ENCODE measurements around the gene BIRC7.

The BIRC7 gene

GRCh38 chr20:63272105-63273058 is 36.7 kb downstream of the BIRC7 start, which contains the start of gene ARFGAP1:
Gene ARFGAP1, plus strand, starts transcription at chr20:63272813. Its CDS starts 2,768 bp downstream, at chr20:63275581.
- Histone ChIP-seq H3K9me3 (ENCODE audit: control insufficient read depth in 1 of 2, low read length in 2 of 2) (no peaks in the 10 kb centered on the region), H3K4me1 (ENCODE audit: control insufficient read depth in 1 of 2, insufficient read depth in 2 of 2, low read length in 2 of 2) (peaks cover 5 to 25% of the 10 kb centered on the region in 2 donors), H3K27ac (ENCODE audit: low read length) (peak within 1 kb of the TSS; percentile 49), H3K4me3 (ENCODE audit: low read depth in 1 of 2, low read length in 2 of 2) (peak within 1 kb of the TSS; percentile 89 to 98), H3K36me3 (ENCODE audit: control insufficient read depth in 1 of 2, insufficient read depth in 2 of 2, low read length in 2 of 2) (peaks cover 6 to 18% of the 10 kb centered on the region in 2 donors), H3K27me3 (ENCODE audit: low read depth, low read length) (no peaks in the 10 kb centered on the region)

- peaks cover 6 to 24% of the 10 kb centered on the region in 2 donors for H3K36me3 ChIP-seq (ENCODE audit: control insufficient read depth in 1 of 2, insufficient read depth in 2 of 2, low read length in 2 of 2)
- H3K4me3 ChIP-seq (ENCODE audit: low read depth in 1 of 2, low read length in 2 of 2), result peak overlapping the region; percentile 89 to 98
- no peaks in the 10 kb centered on the region for H3K27me3 ChIP-seq (ENCODE audit: low read depth, low read length)
- no peaks in the 10 kb centered on the region for H3K9me3 ChIP-seq (ENCODE audit: control insufficient read depth in 1 of 2, low read length in 2 of 2)
- peak overlapping the region; percentile 49 for H3K27ac ChIP-seq (ENCODE audit: low read length)
- H3K4me1 ChIP-seq (ENCODE audit: control insufficient read depth in 1 of 2, insufficient read depth in 2 of 2, low read length in 2 of 2), result peaks cover 5 to 25% of the 10 kb centered on the region in 2 donors
Measured at GRCh38 chr20:63273059-63273579, 37.4 kb downstream of the BIRC7 start.

DNA sequence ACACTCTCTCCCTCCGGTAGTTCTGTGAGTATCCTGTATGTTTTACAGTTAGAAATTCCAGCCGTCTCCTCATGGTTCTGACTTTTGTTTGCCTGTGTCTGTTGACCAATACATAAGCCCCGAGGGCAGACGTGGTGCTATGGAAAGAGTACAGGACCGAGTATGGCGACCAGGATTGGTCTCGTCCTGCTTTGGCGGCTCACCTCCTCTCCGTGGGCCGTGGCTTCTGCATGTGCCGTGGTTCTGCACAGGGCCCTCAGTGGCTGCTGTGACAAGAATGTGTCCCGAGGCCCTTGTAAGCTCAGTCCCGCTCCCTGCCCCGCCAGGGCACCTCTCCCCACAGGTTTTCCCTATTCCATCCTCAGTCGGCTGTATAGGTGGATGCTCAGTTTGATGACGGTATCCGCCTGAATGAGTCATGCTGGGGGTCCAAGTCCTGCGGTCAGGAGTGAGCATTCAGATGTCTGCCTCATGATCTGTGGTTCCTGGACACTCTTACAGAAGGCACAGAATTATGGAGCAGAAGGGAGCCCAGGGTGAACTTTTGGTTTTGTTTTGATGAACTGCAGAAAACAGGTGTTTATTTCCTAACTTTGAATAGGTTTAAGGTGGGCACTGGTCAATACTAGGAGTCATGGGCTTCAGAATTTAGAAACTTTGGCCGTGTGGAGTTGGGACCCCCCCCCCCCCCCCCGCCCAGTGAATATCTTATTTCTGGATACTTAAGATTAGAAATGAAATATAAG is 38.1 kb downstream of the BIRC7 start:
- H3K36me3 ChIP-seq (ENCODE audit: control insufficient read depth in 1 of 2, insufficient read depth in 2 of 2, low read length in 2 of 2), result peaks cover 6 to 31% of the 10 kb centered on the region in 2 donors
- H3K27me3 ChIP-seq (ENCODE audit: low read depth, low read length), result no peaks in the 10 kb centered on the region
- no peaks in the 10 kb centered on the region for H3K9me3 ChIP-seq (ENCODE audit: control insufficient read depth in 1 of 2, low read length in 2 of 2)
- peak overlapping the region; percentile 49 for H3K27ac ChIP-seq (ENCODE audit: low read length)
- peak overlapping the region; percentile 89 to 98 for H3K4me3 ChIP-seq (ENCODE audit: low read depth in 1 of 2, low read length in 2 of 2)
- H3K4me1 ChIP-seq (ENCODE audit: control insufficient read depth in 1 of 2, insufficient read depth in 2 of 2, low read length in 2 of 2), result peaks cover 5 to 25% of the 10 kb centered on the region in 2 donors

DNA sequence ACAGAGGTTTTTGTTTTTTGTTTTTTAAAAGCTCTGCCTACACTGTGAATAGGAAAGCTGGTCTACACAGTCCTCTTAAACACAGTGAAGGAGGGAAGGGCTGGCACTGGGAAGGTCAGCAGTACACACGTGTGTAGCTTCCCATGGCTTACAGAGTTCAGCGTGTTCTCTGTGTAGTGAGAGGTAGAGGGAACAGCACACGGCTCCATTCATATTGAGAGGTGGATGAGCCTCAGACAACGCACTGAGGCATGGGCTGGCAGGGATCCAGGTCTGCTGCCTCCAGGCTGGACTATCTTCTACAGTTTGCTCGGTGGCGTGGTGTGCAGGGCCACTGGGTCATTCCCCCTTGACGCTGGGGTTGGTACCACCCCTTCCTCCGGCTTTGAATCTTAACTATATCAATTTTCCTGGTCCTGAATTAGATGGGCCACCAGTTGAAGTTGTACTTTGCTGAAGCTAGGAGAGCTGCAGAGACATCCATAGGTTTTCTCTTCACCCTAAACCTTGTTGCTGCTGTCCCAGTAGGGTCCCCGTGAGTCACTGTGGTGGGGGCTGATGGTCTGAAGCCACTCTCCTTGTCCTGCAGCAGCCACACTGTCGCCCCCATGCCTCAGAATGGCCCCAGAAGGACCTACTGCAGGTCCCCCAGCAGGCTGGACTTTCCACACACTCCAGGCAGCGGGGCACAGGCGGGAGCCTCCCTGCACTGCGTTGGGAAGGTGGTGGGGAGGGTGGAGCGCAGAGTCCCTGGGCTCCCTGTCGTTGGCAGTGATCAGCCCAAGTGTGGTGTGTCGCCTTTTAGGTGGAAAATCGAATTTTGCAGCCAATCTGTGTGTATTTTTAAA is 38.9 kb downstream of the BIRC7 start:
- H3K27ac ChIP-seq (ENCODE audit: low read length), result no peak overlapping the region
- H3K4me1 ChIP-seq (ENCODE audit: control insufficient read depth in 1 of 2, insufficient read depth in 2 of 2, low read length in 2 of 2), result peaks cover 5 to 25% of the 10 kb centered on the region in 2 donors
- H3K9me3 ChIP-seq (ENCODE audit: control insufficient read depth in 1 of 2, low read length in 2 of 2), result no peaks in the 10 kb centered on the region
- peaks cover 6 to 37% of the 10 kb centered on the region in 2 donors for H3K36me3 ChIP-seq (ENCODE audit: control insufficient read depth in 1 of 2, insufficient read depth in 2 of 2, low read length in 2 of 2)
- no peaks in the 10 kb centered on the region for H3K27me3 ChIP-seq (ENCODE audit: low read depth, low read length)
- no peak overlapping the region for H3K4me3 ChIP-seq (ENCODE audit: low read depth in 1 of 2, low read length in 2 of 2)

DNA sequence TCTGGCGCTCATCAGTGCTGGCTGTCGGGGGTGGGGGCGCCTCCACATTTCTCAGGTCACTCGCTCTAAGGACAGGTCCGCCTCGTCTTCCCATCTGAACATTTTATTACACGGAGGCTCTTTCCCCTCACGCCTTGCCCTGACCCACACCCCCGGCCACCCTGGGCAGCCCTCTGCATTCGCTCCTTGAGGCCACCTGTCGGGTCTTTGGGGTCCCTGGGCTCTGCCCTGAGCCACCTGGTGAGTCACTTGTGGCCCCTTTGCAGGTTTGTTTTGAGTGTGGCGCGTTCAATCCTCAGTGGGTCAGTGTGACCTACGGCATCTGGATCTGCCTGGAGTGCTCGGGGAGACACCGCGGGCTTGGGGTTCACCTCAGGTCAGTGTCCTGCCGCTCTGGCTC is 40.1 kb downstream of the BIRC7 start:
- Histone ChIP-seq H3K27ac (ENCODE audit: low read length) (no peak overlapping the region), H3K4me3 (ENCODE audit: low read depth in 1 of 2, low read length in 2 of 2) (no peak overlapping the region), H3K36me3 (ENCODE audit: control insufficient read depth in 1 of 2, insufficient read depth in 2 of 2, low read length in 2 of 2) (peaks cover 6 to 48% of the 10 kb centered on the region in 2 donors), H3K9me3 (ENCODE audit: control insufficient read depth in 1 of 2, low read length in 2 of 2) (no peaks in the 10 kb centered on the region), H3K27me3 (ENCODE audit: low read depth, low read length) (no peaks in the 10 kb centered on the region), H3K4me1 (ENCODE audit: control insufficient read depth in 1 of 2, insufficient read depth in 2 of 2, low read length in 2 of 2) (peaks cover 5 to 25% of the 10 kb centered on the region in 2 donors)

- Histone ChIP-seq H3K4me3 (ENCODE audit: low read depth in 1 of 2, low read length in 2 of 2) (no peak overlapping the region), H3K27ac (ENCODE audit: low read length) (no peak overlapping the region), H3K9me3 (ENCODE audit: control insufficient read depth in 1 of 2, low read length in 2 of 2) (no peaks in the 10 kb centered on the region), H3K27me3 (ENCODE audit: low read depth, low read length) (no peaks in the 10 kb centered on the region), H3K36me3 (ENCODE audit: control insufficient read depth in 1 of 2, insufficient read depth in 2 of 2, low read length in 2 of 2) (peaks cover 6 to 51% of the 10 kb centered on the region in 2 donors), H3K4me1 (ENCODE audit: control insufficient read depth in 1 of 2, insufficient read depth in 2 of 2, low read length in 2 of 2) (peaks cover 5 to 20% of the 10 kb centered on the region in 2 donors)
Measured at GRCh38 chr20:63276956-63277355, 41.3 kb downstream of the BIRC7 start.

DNA sequence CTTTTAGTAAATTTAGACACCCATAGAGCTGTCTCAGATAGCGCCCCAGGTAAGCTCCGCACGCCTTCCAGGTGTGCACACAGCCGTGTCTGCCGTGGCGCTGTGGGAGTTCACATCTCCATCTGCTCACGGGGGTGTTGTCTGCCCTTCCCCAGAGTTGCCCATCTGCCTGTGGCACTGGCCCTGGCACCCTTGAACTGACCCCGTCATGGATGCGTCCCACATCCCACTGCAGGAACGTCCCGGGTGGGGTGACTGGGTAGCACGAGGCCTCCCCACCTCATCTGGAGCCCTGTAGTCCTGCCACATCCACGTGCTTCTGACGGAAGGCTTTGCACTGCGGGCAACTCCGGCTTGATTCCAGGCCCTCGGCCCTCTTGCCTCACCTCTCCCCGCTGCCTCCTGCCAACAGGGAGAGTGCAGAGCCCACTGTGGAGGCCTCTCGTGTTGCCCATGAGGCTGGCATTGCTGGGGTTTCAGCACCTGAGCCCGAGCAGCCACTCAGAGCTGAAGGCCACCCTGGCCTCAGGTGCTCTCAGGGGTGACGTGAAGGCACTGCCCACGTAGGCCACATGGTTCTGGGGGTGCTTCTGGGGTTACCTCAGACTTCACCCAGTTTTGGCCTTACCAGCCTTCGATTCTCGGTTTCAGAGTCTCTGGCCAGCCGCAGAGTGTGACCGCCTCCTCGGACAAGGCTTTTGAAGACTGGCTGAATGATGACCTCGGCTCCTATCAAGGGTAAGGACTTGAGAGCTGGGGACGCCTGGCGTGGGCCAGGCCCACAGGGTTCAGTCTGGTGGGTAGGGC is 42.0 kb downstream of the BIRC7 start:
- H3K27ac ChIP-seq (ENCODE audit: low read length), result no peak overlapping the region
- peaks cover 5 to 18% of the 10 kb centered on the region in 2 donors for H3K4me1 ChIP-seq (ENCODE audit: control insufficient read depth in 1 of 2, insufficient read depth in 2 of 2, low read length in 2 of 2)
- peaks cover 6 to 58% of the 10 kb centered on the region in 2 donors for H3K36me3 ChIP-seq (ENCODE audit: control insufficient read depth in 1 of 2, insufficient read depth in 2 of 2, low read length in 2 of 2)
- no peaks in the 10 kb centered on the region for H3K27me3 ChIP-seq (ENCODE audit: low read depth, low read length)
- no peaks in the 10 kb centered on the region for H3K9me3 ChIP-seq (ENCODE audit: control insufficient read depth in 1 of 2, low read length in 2 of 2)
- no peak overlapping the region for H3K4me3 ChIP-seq (ENCODE audit: low read depth in 1 of 2, low read length in 2 of 2)

DNA sequence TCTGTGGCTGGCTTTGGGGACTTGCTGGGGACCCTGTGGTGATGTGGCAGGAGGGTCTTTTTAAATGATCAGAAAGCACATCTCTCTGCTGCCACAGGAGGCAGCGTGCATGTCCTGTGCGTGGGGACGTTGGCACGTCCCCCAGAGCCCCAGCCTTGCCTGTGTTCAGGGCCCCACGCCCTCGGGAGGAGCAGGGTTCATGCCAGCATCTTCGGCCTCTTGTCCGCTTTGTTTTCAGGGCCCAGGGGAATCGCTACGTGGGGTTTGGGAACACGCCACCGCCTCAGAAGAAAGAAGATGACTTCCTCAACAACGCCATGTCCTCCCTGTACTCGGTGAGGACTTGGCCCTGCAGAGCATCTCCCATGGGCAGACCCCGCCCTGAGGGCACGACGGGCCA is 43.0 kb downstream of the BIRC7 start:
- Histone ChIP-seq H3K27me3 (ENCODE audit: low read depth, low read length) (no peaks in the 10 kb centered on the region), H3K27ac (ENCODE audit: low read length) (no peak overlapping the region), H3K36me3 (ENCODE audit: control insufficient read depth in 1 of 2, insufficient read depth in 2 of 2, low read length in 2 of 2) (peaks cover 6 to 68% of the 10 kb centered on the region in 2 donors), H3K9me3 (ENCODE audit: control insufficient read depth in 1 of 2, low read length in 2 of 2) (no peaks in the 10 kb centered on the region), H3K4me3 (ENCODE audit: low read depth in 1 of 2, low read length in 2 of 2) (no peak overlapping the region), H3K4me1 (ENCODE audit: control insufficient read depth in 1 of 2, insufficient read depth in 2 of 2, low read length in 2 of 2) (peaks cover 5 to 14% of the 10 kb centered on the region in 2 donors)

GRCh38 chr20:63279931-63280330 is 44.2 kb downstream of the BIRC7 start:
- H3K27me3 ChIP-seq (ENCODE audit: low read depth, low read length), result no peaks in the 10 kb centered on the region
- no peak overlapping the region for H3K4me3 ChIP-seq (ENCODE audit: low read depth in 1 of 2, low read length in 2 of 2)
- H3K4me1 ChIP-seq (ENCODE audit: control insufficient read depth in 1 of 2, insufficient read depth in 2 of 2, low read length in 2 of 2), result peaks cover 0 to 2% of the 10 kb centered on the region in 2 donors
- H3K36me3 ChIP-seq (ENCODE audit: control insufficient read depth in 1 of 2, insufficient read depth in 2 of 2, low read length in 2 of 2), result peaks cover 6 to 80% of the 10 kb centered on the region in 2 donors
- H3K9me3 ChIP-seq (ENCODE audit: control insufficient read depth in 1 of 2, low read length in 2 of 2), result no peaks in the 10 kb centered on the region
- no peak overlapping the region for H3K27ac ChIP-seq (ENCODE audit: low read length)

GRCh38 chr20:63280371-63280770 is 44.7 kb downstream of the BIRC7 start:
- no peak overlapping the region for H3K4me3 ChIP-seq (ENCODE audit: low read depth in 1 of 2, low read length in 2 of 2)
- H3K27ac ChIP-seq (ENCODE audit: low read length), result no peak overlapping the region
- H3K9me3 ChIP-seq (ENCODE audit: control insufficient read depth in 1 of 2, low read length in 2 of 2), result no peaks in the 10 kb centered on the region
- H3K4me1 ChIP-seq (ENCODE audit: control insufficient read depth in 1 of 2, insufficient read depth in 2 of 2, low read length in 2 of 2), result no peaks in the 10 kb centered on the region
- peaks cover 6 to 84% of the 10 kb centered on the region in 2 donors for H3K36me3 ChIP-seq (ENCODE audit: control insufficient read depth in 1 of 2, insufficient read depth in 2 of 2, low read length in 2 of 2)
- no peaks in the 10 kb centered on the region for H3K27me3 ChIP-seq (ENCODE audit: low read depth, low read length)
